ENCODE results near the gene SERPINA12.

SERPINA12 gene

GRCh38 chr14:94548999-94549985 is 40.0 kb upstream of the SERPINA12 start:
- H3K27ac ChIP-seq, result no peak overlapping the region
- intact Hi-C loops (cut with DNase I; ENCODE audit: low total_unique reads), result no loop called here
- no peaks in the 10 kb centered on the region for H3K4me1 ChIP-seq
- DNase-seq, result peak; percentile 45 to 74
- H3K9me3 ChIP-seq, result peaks cover 0 to 6% (median 1%) of the 10 kb centered on the region in 3 donors
- H3K27me3 ChIP-seq, result peaks cover 0 to 5% of the 10 kb centered on the region in 2 donors
- no peak overlapping the region for H3K4me3 ChIP-seq
- no peaks in the 10 kb centered on the region for H3K36me3 ChIP-seq
- TF ChIP-seq CTCF (IDR thresholded peaks at IDR 0.05), result peak; percentile 67 to 80

GRCh38 chr14:94548131-94548998 is 39.1 kb upstream of the SERPINA12 start:
- peaks cover 0 to 5% of the 10 kb centered on the region in 2 donors for H3K27me3 ChIP-seq
- no peak overlapping the region for H3K4me3 ChIP-seq
- intact Hi-C loops (cut with DNase I; ENCODE audit: low total_unique reads), result no loop called here
- peaks cover 0 to 6% (median 0%) of the 10 kb centered on the region in 3 donors for H3K9me3 ChIP-seq
- no peak overlapping the region for H3K27ac ChIP-seq
- no peaks in the 10 kb centered on the region for H3K36me3 ChIP-seq
- peak in 1 of 2 donors; percentile 42 for DNase-seq
- TF ChIP-seq CTCF (IDR thresholded peaks at IDR 0.05), result no peak
- no peaks in the 10 kb centered on the region for H3K4me1 ChIP-seq

- H3K4me3 ChIP-seq, result no peak overlapping the region
- no peak overlapping the region for H3K27ac ChIP-seq
- TF ChIP-seq CTCF (IDR thresholded peaks at IDR 0.05), result no peak
- intact Hi-C loops (cut with DNase I; ENCODE audit: low total_unique reads), result no loop called here
- H3K36me3 ChIP-seq, result no peaks in the 10 kb centered on the region
- DNase-seq, result no peak
- peaks cover 0 to 10% of the 10 kb centered on the region in 2 donors for H3K27me3 ChIP-seq
- H3K9me3 ChIP-seq, result peaks cover 0 to 6% (median 0%) of the 10 kb centered on the region in 3 donors
- H3K4me1 ChIP-seq, result no peaks in the 10 kb centered on the region
Observed at GRCh38 chr14:94547726-94548125, 38.5 kb upstream of the SERPINA12 start.

- peak in 1 of 2 donors; percentile 16 for DNase-seq
- Histone ChIP-seq H3K36me3 (no peaks in the 10 kb centered on the region), H3K27ac (no peak overlapping the region), H3K4me3 (no peak overlapping the region), H3K27me3 (peaks cover 0 to 10% of the 10 kb centered on the region in 2 donors), H3K4me1 (no peaks in the 10 kb centered on the region), H3K9me3 (peaks cover 0 to 6% (median 0%) of the 10 kb centered on the region in 3 donors)
- TF ChIP-seq CTCF (IDR thresholded peaks at IDR 0.05), result no peak
- intact Hi-C loops (cut with DNase I; ENCODE audit: low total_unique reads), result no loop called here
Observed at GRCh38 chr14:94547151-94547680, 37.9 kb upstream of the SERPINA12 start.

GRCh38 chr14:94545131-94545841 is 36.0 kb upstream of the SERPINA12 start:
- DNase-seq, result peak in 1 of 2 donors; percentile 43
- Histone ChIP-seq H3K9me3 (peaks cover 0 to 6% (median 0%) of the 10 kb centered on the region in 3 donors), H3K4me3 (no peak overlapping the region), H3K27ac (no peak overlapping the region), H3K27me3 (peaks cover 0 to 10% of the 10 kb centered on the region in 2 donors), H3K4me1 (no peaks in the 10 kb centered on the region), H3K36me3 (no peaks in the 10 kb centered on the region)
- TF ChIP-seq CTCF (IDR thresholded peaks at IDR 0.05), result no peak
- intact Hi-C loops (cut with DNase I; ENCODE audit: low total_unique reads), result no loop called here

Data from tibial artery (tissue), 4 donors.